Hepatocyte (in vitro differentiated cells): ENCODE data around the gene EPHB1.

Experiments used
- CTCF ChIP-seq: fragments of 200-600 bp; sonication (generic); IDR thresholded peaks from 2 replicates; pipeline ENCODE4 v1.5.1; 2016; ENCODE audit warnings: antibody characterized with exemption, mild to moderate bottlenecking; ENCODE audit not compliant: poor library complexity
- EZH2 ChIP-seq: fragments of 200-600 bp; sonication (generic); IDR thresholded peaks from 2 replicates; pipeline ENCODE4 v1.6.1; 2016; ENCODE audit warnings: antibody characterized with exemption, mild to moderate bottlenecking, borderline replicate concordance

DNA sequence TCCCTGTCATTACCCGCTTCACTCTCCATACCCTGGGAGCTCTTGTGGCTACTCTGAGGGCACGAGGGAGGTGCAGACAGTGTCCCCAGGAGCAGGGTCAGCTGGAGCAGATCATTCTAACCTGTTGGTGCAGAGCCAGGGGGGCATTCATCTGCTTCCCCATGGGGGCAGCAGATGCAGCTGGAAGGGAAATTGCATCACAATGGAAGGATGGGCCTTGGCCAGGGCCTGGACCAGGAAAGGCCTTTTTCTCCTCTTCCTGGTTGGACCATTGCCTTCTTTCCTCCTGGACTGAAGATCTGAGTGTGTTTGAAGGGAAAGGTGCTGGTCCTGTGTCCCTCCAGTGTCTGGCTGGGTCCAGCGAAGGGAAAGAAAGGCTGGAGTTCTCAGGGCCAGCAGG lies 55.7 kb downstream of the EPHB1 start:
- no peak for TF ChIP-seq CTCF
- no peak for TF ChIP-seq EZH2
